ENCODE measurements around the gene ITPK1.

Gene ITPK1

GRCh38 chr14:92945959-92946846, 169.5 kb downstream of the ITPK1 start:
- DNase-seq (ENCODE audit: insufficient read length, low spot score) (no peak), FAIRE-seq (no peak)
- no peak for TF ChIP-seq CTCF (IDR thresholded peaks at IDR 0.05; ENCODE audit: insufficient read depth, missing control alignments)

- TF ChIP-seq CTCF (IDR thresholded peaks at IDR 0.05; ENCODE audit: insufficient read depth, missing control alignments): no peak
- DNase-seq (ENCODE audit: insufficient read length, low spot score) (no peak), FAIRE-seq (no peak)
Observed at GRCh38 chr14:92945544-92945943, 170.2 kb downstream of the ITPK1 start.

- no peak for DNase-seq (ENCODE audit: insufficient read length, low spot score)
- no peak for FAIRE-seq
- no peak for TF ChIP-seq CTCF (IDR thresholded peaks at IDR 0.05; ENCODE audit: insufficient read depth, missing control alignments)
Observed at GRCh38 chr14:92944976-92945375, 170.7 kb downstream of the ITPK1 start.

- FAIRE-seq: no peak
Observed at GRCh38 chr14:92943855-92944570, 171.7 kb downstream of the ITPK1 start.

GRCh38 chr14:92942976-92943710, 172.6 kb downstream of the ITPK1 start:
- DNase-seq (ENCODE audit: insufficient read length, low spot score) (no peak), FAIRE-seq (no peak)
- TF ChIP-seq CTCF (IDR thresholded peaks at IDR 0.05; ENCODE audit: insufficient read depth, missing control alignments): no peak

More at GRCh38 chr14:92943855-92944570, 171.7 kb downstream of the ITPK1 start:
- no peak for DNase-seq (ENCODE audit: insufficient read length, low spot score)
- TF ChIP-seq CTCF (IDR thresholded peaks at IDR 0.05; ENCODE audit: insufficient read depth, missing control alignments): no peak

- no peak for FAIRE-seq
- no peak for DNase-seq (ENCODE audit: insufficient read length, low spot score)
- TF ChIP-seq CTCF (IDR thresholded peaks at IDR 0.05; ENCODE audit: insufficient read depth, missing control alignments): no peak
Observed at GRCh38 chr14:92942576-92942975, 173.1 kb downstream of the ITPK1 start.

Data from D721Med (cell line).